HepG2 (cell line): Measurements from ENCODE around the gene JMJD1C. TPM values are rescaled to one million over a fixed set of nuclear protein-coding genes. Genes with fewer than 3 reads are reported as not detected.

ENCODE experiments used
- ATAC-seq: fragments of 200-7000 bp; cut with Tn5 transposase; 3 replicates; pipeline ENCODE4 v1.9.1; 2020; ENCODE audit warnings: mild to moderate bottlenecking, moderate library complexity
- BruUV-seq: library from RNA; stranded (reverse); fragments of 400-500 nt; replicated peaks from 2 replicates; lab custom pipeline; 2021; lab: Mats Ljungman, UMichigan
- CTCF ChIA-PET: fragments of 300-600 bp; formaldehyde crosslinking; extraction: SDS; loops from one replicate; lab custom pipeline; 2021; ENCODE audit warnings: low total read pairs, inconsistent platforms, low intra/inter-chr PET ratio; lab: Yijun Ruan, JAX
- POLR2A ChIA-PET: fragments of 350-600 bp; sonication (Branson Sonifier 250); formaldehyde crosslinking; loops from one replicate; lab custom pipeline; 2020; ENCODE audit warnings: antibody characterized with exemption, inconsistent platforms; lab: Yijun Ruan, JAX
- DNase-seq: peaks from one replicate; pipeline ENCODE4 v3.0.0-alpha.2; 2015; ENCODE audit warnings: low spot score
- FAIRE-seq: peaks from 3 replicates; lab custom pipeline; 2011; peaks lifted over from hg19 to GRCh38; lab: Jason Lieb, UNC
- H2AFZ ChIP-seq: one replicate; pipeline ENCODE4 v1.6.1; 2011; ENCODE audit warnings: low read length, inconsistent platforms
- H3K27ac ChIP-seq: fragments of 300-600 bp; 3 replicates; pipeline ENCODE4 v1.8.0; 2011; ENCODE audit warnings: mixed run types, mild to moderate bottlenecking, mixed read lengths, low read length, inconsistent platforms; ENCODE audit not compliant: insufficient read depth; ENCODE audit errors: extremely low read length
- H3K27me3 ChIP-seq, 2 experiments: fragments of 200-600 bp in 1 of 2; 2 replicates in 1 of 2; 3 replicates in 1 of 2; pipeline versions ENCODE4 v1.6.0 to v1.8.0; 2011; ENCODE audit warnings: low read length in 2 of 2, mild to moderate bottlenecking in 2 of 2, moderate library complexity in 2 of 2, inconsistent platforms in 1 of 2; ENCODE audit not compliant: insufficient read depth in 2 of 2, control insufficient read depth in 1 of 2
- H3K36me3 ChIP-seq, 2 experiments: fragments of 200-600 bp in 1 of 2; replicated peaks in 1 of 2; 2 replicates in 1 of 2; 3 replicates in 1 of 2; pipeline versions ENCODE4 v1.5.1 to v1.8.0; 2011; ENCODE audit warnings: low read length in 2 of 2, inconsistent platforms in 1 of 2; ENCODE audit not compliant: insufficient read depth in 2 of 2, control insufficient read depth in 1 of 2
- H3K4me1 ChIP-seq: 2 replicates; pipeline ENCODE4 v1.5.1; 2012; ENCODE audit warnings: low read length, inconsistent platforms; ENCODE audit not compliant: insufficient read depth
- H3K4me2 ChIP-seq: 2 replicates; pipeline ENCODE4 v1.6.0; 2011; ENCODE audit warnings: low read depth, low read length, inconsistent platforms
- H3K4me3 ChIP-seq, 3 experiments: fragments of 200-600 bp in 1 of 3; sonication (generic), shearing (Covaris generic) in 1 of 3; replicated peaks in 1 of 3; 2 replicates each; pipeline ENCODE4 v1.5.1; 2011 to 2016; ENCODE audit warnings: low read length in 3 of 3, inconsistent platforms in 2 of 3, low read depth in 2 of 3, mild to moderate bottlenecking in 2 of 3, control low read depth in 1 of 3, mixed read lengths in 1 of 3; ENCODE audit not compliant: insufficient read depth in 1 of 3
- H3K79me2 ChIP-seq: one replicate; pipeline ENCODE4 v1.6.1; 2011; ENCODE audit warnings: low read length, inconsistent platforms; ENCODE audit not compliant: insufficient read depth
- H3K9ac ChIP-seq: 2 replicates; pipeline ENCODE4 v1.6.0; 2011; ENCODE audit warnings: mild to moderate bottlenecking, low read depth, low read length, inconsistent platforms; ENCODE audit not compliant: insufficient read depth
- H3K9me3 ChIP-seq: 2 replicates; pipeline ENCODE4 v1.5.1; 2012; ENCODE audit warnings: mild to moderate bottlenecking, low read length
- H4K20me1 ChIP-seq: 2 replicates; pipeline ENCODE4 v1.6.0; 2011; ENCODE audit warnings: inconsistent platforms, mild to moderate bottlenecking, low read length, moderate library complexity; ENCODE audit not compliant: insufficient read depth
- CREM ChIP-seq, 2 experiments: sonication (generic) in 1 of 2; formaldehyde crosslinking in 1 of 2; IDR thresholded peaks; 2 replicates each; pipeline versions ENCODE4 v1.4.0 to v1.6.1; 2016 to 2020; ENCODE audit warnings: antibody characterized with exemption in 1 of 2, mild to moderate bottlenecking in 1 of 2, missing genetic modification reagents in 1 of 2
- EHMT2 ChIP-seq: fragments of 200-600 bp; sonication (generic); IDR thresholded peaks from 2 replicates; pipeline ENCODE4 v1.7.0; 2017; ENCODE audit warnings: antibody characterized with exemption, low read depth, low read length, borderline replicate concordance
- MEIS2 ChIP-seq: sonication (generic); formaldehyde crosslinking; IDR thresholded peaks from 2 replicates; pipeline ENCODE4 v1.9.0; 2021; ENCODE audit warnings: mild to moderate bottlenecking, missing genetic modification reagents
- NCOA2 ChIP-seq: sonication (generic); formaldehyde crosslinking; IDR thresholded peaks from 2 replicates; pipeline ENCODE4 v1.8.0; 2022; ENCODE audit warnings: inconsistent platforms
- POGZ ChIP-seq: sonication (generic); formaldehyde crosslinking; IDR thresholded peaks from 2 replicates; pipeline ENCODE4 v1.4.0; 2020; ENCODE audit warnings: mild to moderate bottlenecking, missing genetic modification reagents
- RARA ChIP-seq: IDR thresholded peaks from 2 replicates; pipeline ENCODE4 v1.6.1; 2016; ENCODE audit warnings: missing genetic modification reagents, missing compliant biosample characterization
- RARG ChIP-seq: sonication (generic); formaldehyde crosslinking; IDR thresholded peaks from 2 replicates; pipeline ENCODE4 v1.4.0; 2020; ENCODE audit warnings: low read depth, mild to moderate bottlenecking, missing genetic modification reagents
- RXRB ChIP-seq: IDR thresholded peaks from 2 replicates; pipeline ENCODE4 v1.6.1; 2016; ENCODE audit warnings: borderline replicate concordance, missing genetic modification reagents, missing compliant biosample characterization
- ZBTB33 ChIP-seq: sonication (generic); formaldehyde crosslinking; IDR thresholded peaks from 2 replicates; pipeline ENCODE4 v1.4.0; 2020; ENCODE audit warnings: missing genetic modification reagents
- ZMYM3 ChIP-seq: sonication (generic); formaldehyde crosslinking; IDR thresholded peaks from 2 replicates; pipeline ENCODE4 v1.5.1; 2020; ENCODE audit warnings: mild to moderate bottlenecking, missing genetic modification reagents
- ZNF343 ChIP-seq: sonication (generic); formaldehyde crosslinking; IDR thresholded peaks from 2 replicates; pipeline ENCODE4 v1.4.0; 2020; ENCODE audit warnings: mild to moderate bottlenecking, missing genetic modification reagents
- ZNF644 ChIP-seq: IDR thresholded peaks from 2 replicates; pipeline ENCODE4 v1.6.1; 2016; ENCODE audit warnings: low read depth
- WGBS: methylation state at CpG from one replicate; pipeline ENCODE4 v1.1.6; 2017; ENCODE audit warnings: low lambda C conversion rate; 5-methylcytosine and 5-hydroxymethylcytosine counted together
- in situ Hi-C: cut with HindIII; loops from 2 replicates; pipeline ENCODE4 v1.10.0; 2017; ENCODE audit warnings: low pct_unique_long_range_greater_than_20kb; ENCODE audit not compliant: extremely low pct_ligation_motif_present
- intact Hi-C: fragments of 100-400 bp; cut with micrococcal nuclease; formaldehyde crosslinking; loops from one replicate; pipeline ENCODE4 v1.10.0; 2022; ENCODE audit not compliant: unreplicated experiment
- polyA plus RNA-seq, 8 experiments: library from polyadenylated mRNA; depleted of rRNA in 3 of 8; stranded (reverse) in 7 of 8; unstranded in 1 of 8; fragments of >200 nt; fragmentation: Illumina TruSeq in 4 of 8; extraction: Trizol in 4 of 8; gene quantifications; 2 replicates each; pipeline versions ENCODE4 v1.2.1 to v1.2.3, GENCODE V29; 2011 to 2016; ENCODE audit warnings: low read depth in 4 of 8, missing spikeins in 1 of 8, mixed read lengths in 1 of 8; ENCODE audit not compliant: insufficient read depth in 1 of 8
- total RNA-seq, 5 experiments: library from RNA; depleted of rRNA; stranded (reverse); fragments of >200 nt; fragmentation: Illumina TruSeq; extraction: Trizol; gene quantifications; 2 replicates each; pipeline ENCODE4 v1.2.3, GENCODE V29; 2016; ENCODE audit warnings: low read depth in 1 of 5
- TF ChIP-seq, protein P1 (sequence below): sonication (generic); formaldehyde crosslinking; IDR thresholded peaks from 2 replicates; pipeline ENCODE4 v1.5.0; 2020; ENCODE audit warnings: missing genetic modification reagents
- TF ChIP-seq, protein P2 (sequence below): sonication (generic); formaldehyde crosslinking; IDR thresholded peaks from 2 replicates; pipeline ENCODE4 v1.4.0; 2020; ENCODE audit warnings: missing genetic modification reagents, borderline replicate concordance
- TF ChIP-seq, protein P3 (sequence below): IDR thresholded peaks from 2 replicates; pipeline ENCODE4 v1.6.1; 2016; ENCODE audit warnings: low read depth
- TF ChIP-seq, protein P4 (sequence below): IDR thresholded peaks from 2 replicates; pipeline ENCODE4 v1.6.1; 2012; ENCODE audit warnings: low read depth, low read length, improper control_type of control experiment

The JMJD1C gene
- total and polyA plus RNA-seq, 2 of the 13 experiments (the other 11 are each of a cell fraction or from before 2014, with no cell fraction given): 42.3 to 42.7 TPM

DNA sequence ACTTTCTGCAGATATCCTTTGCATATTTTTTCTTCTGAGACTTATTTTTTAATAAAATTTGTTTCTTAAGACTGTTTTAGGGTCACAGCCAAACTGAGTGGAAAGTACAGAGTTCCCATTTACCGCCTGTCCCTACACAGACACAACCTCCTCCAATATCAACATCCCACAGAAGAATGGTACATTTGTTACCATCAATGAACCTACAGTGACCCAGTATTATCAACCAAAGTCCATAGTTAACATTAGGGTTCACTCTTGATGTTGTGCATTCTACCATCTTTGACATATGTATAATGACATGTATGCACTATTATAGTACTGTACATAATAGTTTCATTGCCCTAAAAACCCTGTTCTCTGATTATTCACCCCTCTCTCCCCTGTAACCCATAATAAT is 40.8 kb upstream of the JMJD1C start:
- Histone ChIP-seq H3K79me2 (peaks cover 83% of the 10 kb centered on the region), H3K36me3 (no peaks in the 10 kb centered on the region), H4K20me1 (peaks cover 15% of the 10 kb centered on the region), H3K4me2 (peak overlapping the region; percentile 50), H3K4me3 (peak overlapping the region in 1 of 3 experiments; percentile 10; a peak in 2 of 6 replicates), H3K27me3 (no peaks in the 10 kb centered on the region), H3K4me1 (peaks cover 38% of the 10 kb centered on the region), H3K9ac (no peak overlapping the region), H3K27ac (peak overlapping the region; percentile 57), H3K9me3 (no peaks in the 10 kb centered on the region), H2AFZ (no peak overlapping the region)
- peak; percentile 91 for ATAC-seq
- no TSS peak for BruUV-seq
- intact Hi-C loops (no loop called here), in situ Hi-C loops (no loop called here)
- peak; percentile 83 for DNase-seq
- peak; percentile 32 for FAIRE-seq
- ChIA-PET CTCF (no interaction called here), POLR2A (interaction anchor here (1.0 kb wide), 1 partner anchor 28 kb away, joined by 3 read pairs; no protein-coding TSS in a partner anchor)
- WGBS: 46% methylated on average over 1 of the region's 1 CpG
- peak; percentile 98 for TF ChIP-seq ZNF644 (CRISPR knock-in tag)
- TF ChIP-seq, protein P1, sequence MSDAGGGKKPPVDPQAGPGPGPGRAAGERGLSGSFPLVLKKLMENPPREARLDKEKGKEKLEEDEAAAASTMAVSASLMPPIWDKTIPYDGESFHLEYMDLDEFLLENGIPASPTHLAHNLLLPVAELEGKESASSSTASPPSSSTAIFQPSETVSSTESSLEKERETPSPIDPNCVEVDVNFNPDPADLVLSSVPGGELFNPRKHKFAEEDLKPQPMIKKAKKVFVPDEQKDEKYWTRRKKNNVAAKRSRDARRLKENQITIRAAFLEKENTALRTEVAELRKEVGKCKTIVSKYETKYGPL: no peak
- TF ChIP-seq NCOA2 (CRISPR knock-in tag): peak; percentile 50; the same call in 1 of the 2 replicates
- TF ChIP-seq RARA (CRISPR knock-in tag): peak; percentile 89
- TF ChIP-seq, protein P2, sequence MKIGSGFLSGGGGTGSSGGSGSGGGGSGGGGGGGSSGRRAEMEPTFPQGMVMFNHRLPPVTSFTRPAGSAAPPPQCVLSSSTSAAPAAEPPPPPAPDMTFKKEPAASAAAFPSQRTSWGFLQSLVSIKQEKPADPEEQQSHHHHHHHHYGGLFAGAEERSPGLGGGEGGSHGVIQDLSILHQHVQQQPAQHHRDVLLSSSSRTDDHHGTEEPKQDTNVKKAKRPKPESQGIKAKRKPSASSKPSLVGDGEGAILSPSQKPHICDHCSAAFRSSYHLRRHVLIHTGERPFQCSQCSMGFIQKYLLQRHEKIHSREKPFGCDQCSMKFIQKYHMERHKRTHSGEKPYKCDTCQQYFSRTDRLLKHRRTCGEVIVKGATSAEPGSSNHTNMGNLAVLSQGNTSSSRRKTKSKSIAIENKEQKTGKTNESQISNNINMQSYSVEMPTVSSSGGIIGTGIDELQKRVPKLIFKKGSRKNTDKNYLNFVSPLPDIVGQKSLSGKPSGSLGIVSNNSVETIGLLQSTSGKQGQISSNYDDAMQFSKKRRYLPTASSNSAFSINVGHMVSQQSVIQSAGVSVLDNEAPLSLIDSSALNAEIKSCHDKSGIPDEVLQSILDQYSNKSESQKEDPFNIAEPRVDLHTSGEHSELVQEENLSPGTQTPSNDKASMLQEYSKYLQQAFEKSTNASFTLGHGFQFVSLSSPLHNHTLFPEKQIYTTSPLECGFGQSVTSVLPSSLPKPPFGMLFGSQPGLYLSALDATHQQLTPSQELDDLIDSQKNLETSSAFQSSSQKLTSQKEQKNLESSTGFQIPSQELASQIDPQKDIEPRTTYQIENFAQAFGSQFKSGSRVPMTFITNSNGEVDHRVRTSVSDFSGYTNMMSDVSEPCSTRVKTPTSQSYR (CRISPR knock-in tag): peak; percentile 71; the same call in 1 of the 2 replicates
- TF ChIP-seq, protein P3, sequence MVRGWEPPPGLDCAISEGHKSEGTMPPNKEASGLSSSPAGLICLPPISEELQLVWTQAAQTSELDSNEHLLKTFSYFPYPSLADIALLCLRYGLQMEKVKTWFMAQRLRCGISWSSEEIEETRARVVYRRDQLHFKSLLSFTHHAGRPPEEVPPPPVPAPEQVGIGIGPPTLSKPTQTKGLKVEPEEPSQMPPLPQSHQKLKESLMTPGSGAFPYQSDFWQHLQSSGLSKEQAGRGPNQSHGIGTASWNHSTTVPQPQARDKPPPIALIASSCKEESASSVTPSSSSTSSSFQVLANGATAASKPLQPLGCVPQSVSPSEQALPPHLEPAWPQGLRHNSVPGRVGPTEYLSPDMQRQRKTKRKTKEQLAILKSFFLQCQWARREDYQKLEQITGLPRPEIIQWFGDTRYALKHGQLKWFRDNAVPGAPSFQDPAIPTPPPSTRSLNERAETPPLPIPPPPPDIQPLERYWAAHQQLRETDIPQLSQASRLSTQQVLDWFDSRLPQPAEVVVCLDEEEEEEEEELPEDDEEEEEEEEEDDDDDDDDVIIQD (CRISPR knock-in tag): peak; percentile 90
- peak; percentile 88 for TF ChIP-seq EHMT2
- peak; percentile 21; the same call in 1 of the 2 replicates for TF ChIP-seq CREM (IDR thresholded peaks at IDR 0.05)
- no peak for TF ChIP-seq CREM (CRISPR knock-in tag; IDR thresholded peaks at IDR 0.05)
- no peak for TF ChIP-seq RARG (CRISPR knock-in tag)
- TF ChIP-seq RXRB: peak; percentile 62; the same call in 1 of the 2 replicates
- TF ChIP-seq ZMYM3 (CRISPR knock-in tag): no peak
- TF ChIP-seq ZBTB33 (CRISPR knock-in tag): peak; percentile 72; the same call in 1 of the 2 replicates
- no peak for TF ChIP-seq MEIS2 (CRISPR knock-in tag)
- TF ChIP-seq ZNF343 (CRISPR knock-in tag): no peak
- TF ChIP-seq, protein P4, sequence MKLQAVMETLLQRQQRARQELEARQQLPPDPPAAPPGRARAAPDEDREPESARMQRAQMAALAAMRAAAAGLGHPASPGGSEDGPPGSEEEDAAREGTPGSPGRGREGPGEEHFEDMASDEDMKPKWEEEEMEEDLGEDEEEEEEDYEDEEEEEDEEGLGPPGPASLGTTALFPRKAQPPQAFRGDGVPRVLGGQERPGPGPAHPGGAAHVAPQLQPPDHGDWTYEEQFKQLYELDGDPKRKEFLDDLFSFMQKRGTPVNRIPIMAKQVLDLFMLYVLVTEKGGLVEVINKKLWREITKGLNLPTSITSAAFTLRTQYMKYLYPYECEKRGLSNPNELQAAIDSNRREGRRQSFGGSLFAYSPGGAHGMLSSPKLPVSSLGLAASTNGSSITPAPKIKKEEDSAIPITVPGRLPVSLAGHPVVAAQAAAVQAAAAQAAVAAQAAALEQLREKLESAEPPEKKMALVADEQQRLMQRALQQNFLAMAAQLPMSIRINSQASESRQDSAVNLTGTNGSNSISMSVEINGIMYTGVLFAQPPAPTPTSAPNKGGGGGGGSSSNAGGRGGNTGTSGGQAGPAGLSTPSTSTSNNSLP: peak; percentile 41; the same call in 1 of the 2 replicates
- TF ChIP-seq POGZ (CRISPR knock-in tag): peak; percentile 54
